Stimulated activated CD4-positive, alpha-beta T cell treated with anti-CD3 and anti-CD28 coated beads, Interleukin-1b, Interleukin-23, amount 100 ng/mL, for 1 hour (primary cell): ENCODE data around the gene ACOX3.
"Not testable (repeated sequence)": the region's sequence is repeated elsewhere in the genome, so short reads cannot be mapped to it uniquely, and the experiment has no call there.

Experiments
- DNase-seq, 2 donors: peaks; one replicate each; pipeline ENCODE4 v3.0.0-alpha.2; 2020; ENCODE audit warnings: low read depth in 2 of 2

ACOX3 gene

DNA sequence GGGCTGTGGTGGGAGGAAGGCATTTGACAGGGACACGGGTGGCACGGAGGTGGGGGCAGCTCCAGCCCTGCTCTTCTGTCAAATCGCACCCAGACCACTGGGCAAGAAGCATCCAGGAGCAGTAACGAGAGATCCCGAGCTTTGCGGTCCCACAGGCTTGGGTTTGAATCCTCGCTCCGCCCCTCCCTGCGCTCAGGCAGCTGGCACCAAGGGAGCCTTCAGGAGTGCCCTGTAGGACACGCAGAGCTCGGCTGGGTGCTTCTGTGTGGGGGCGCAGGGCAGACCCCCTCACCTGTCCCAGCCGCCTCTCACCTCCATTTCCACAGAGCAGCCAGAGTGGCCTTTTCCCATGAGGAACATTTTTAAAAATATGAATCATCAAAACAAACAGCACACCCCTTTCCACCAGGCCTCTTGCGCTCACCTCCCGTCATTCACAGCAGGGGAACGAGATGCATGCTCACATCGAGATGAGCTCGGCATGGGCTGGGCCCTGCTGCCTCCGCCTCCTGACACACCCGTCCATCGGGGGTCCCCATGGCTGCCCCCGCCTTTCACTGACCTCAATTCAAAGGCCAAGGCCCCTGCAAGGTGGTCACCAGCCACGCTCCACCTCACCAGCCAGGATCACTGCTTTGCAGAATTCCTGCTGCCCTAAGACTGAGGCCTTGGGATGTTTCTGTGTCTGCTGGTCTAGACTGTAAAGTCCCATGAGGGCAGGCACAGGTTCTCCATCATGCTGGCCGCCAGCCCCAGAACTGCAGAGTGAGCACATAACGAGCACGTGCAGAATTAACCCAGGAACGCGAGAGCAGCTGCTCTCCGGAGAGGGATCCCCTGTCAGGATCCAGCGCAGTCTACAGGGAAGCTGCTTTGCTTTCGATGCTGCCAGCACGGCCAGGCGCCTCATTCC is 52.7 kb downstream of the ACOX3 start:
- no peak for DNase-seq

DNA sequence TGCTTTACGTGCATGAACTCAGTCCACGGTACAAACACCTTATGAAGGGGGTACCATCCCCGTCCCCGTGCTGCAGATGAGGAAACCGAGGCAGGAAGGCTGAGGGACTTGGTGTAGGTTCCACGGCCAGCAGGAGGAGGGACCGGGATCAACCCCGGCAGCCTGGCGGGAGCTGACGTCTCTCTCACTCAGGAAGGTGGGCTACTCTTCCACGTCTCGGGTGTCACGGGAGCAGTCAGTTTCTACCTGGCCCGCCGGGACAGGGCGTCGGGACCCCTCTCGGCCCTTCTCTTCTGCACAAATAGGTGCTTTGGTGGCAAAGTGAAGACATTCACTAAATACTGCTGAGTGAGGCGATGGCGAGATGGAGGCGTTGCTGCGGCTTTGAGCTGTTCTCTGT is 53.3 kb downstream of the ACOX3 start:
- no peak for DNase-seq

DNA sequence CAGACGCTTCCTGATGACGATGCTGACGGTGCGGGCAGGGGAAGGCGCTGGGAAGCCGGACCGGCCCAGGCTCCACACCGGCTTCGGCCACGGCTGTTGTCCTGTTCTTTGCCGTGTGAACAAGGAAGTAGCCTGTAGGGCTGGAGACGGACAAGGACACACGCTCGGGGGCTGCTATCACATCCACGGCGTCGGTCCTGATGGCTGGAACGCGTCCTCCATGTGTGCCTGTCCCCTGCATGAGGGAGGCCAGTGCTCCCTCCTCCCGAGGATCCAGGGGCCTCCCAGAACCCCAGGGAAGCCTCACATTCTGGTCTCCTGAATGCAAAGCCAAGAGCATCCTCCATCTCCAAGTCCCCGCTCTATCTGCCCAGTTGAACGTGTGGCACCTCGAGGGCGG is 53.8 kb downstream of the ACOX3 start:
- no peak for DNase-seq

DNA sequence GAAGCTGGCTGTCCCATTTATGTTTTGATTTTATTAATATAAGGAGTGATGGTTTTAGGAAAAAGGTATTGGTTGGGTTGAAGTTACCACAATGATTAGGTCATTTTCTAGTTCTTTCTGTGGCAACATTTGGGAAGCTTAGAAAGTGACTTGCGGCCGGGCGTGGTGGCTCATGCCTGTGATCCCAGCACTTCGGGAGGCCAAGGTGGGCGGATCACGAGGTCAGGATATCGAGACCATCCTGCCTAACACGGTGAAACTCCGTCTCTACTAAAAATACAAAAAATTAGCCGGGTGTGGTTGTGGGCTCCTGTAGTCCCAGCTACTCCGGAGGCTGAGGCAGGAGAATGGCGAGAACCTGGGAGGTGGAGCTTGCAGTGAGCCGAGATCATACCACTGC is 54.4 kb downstream of the ACOX3 start:
- not testable (repeated sequence) for DNase-seq

DNA sequence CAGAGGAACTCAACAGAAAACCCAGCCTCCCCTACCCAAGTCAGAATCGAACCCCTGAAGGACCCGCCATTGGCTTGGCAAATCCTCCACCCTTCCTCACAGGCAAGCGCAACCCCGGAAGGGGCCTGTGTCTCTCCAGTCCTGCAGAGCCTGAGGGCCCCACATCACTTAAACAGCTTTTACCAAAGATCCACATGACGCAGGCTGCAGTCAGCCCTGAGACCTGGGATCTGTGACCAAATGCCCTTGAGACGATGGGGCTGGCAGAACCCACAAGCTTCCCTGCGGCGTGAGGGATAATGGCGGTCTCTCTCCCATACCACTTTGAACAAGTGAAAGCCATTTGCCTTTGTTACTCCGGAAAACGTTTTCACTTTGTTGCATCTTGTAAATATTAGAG is 54.9 kb downstream of the ACOX3 start:
- DNase-seq: no peak

DNA sequence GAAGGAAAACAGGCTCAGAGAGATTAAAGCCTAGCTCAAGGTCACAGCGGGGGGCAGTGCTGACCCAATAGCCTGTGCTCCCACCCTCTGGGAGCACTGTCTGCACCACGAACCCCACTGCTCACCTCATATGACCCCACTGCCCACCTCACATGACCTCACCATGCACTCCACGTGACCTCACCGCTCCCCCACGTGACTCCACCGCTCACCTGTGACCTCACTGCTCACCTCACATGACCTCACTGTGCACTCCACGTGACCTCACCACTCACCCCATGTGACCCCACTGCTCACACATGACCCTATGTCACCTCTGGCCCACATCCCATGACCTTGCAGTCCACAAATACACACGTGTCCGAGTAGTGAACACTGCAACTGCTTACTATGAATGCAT is 55.4 kb downstream of the ACOX3 start:
- DNase-seq: no peak

DNA sequence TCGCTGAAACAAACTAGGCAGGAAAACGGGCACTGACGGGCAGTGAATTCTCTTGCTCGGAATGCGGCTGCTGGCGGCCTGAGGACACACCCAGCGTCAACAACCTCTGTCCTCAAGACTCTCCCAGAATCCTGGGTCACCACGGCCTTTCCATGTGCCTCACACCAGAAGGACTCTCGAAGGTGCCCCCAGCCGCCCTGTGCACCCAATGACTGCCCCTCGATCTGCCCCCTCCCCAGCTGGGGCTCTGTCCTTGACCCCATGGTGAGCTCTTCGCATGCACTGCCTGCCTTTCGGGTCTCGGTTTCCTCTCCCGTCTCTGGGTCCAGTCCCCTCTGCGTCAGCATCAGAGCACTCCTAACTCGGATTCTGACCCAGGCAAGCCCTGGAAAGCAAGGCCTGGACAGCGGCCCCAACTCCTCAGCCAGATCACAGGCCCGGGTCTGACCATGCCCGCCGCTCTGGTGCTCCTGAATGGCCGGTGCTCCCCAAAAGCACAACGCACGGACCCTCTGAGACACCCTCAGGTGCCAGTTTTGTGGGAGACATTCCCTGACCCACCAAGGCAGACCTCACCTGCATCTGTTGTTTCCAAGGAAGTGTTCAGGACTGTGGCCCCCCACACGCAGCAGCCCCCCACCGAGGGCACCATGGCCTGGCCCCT is 56.0 kb downstream of the ACOX3 start:
- no peak for DNase-seq

DNA sequence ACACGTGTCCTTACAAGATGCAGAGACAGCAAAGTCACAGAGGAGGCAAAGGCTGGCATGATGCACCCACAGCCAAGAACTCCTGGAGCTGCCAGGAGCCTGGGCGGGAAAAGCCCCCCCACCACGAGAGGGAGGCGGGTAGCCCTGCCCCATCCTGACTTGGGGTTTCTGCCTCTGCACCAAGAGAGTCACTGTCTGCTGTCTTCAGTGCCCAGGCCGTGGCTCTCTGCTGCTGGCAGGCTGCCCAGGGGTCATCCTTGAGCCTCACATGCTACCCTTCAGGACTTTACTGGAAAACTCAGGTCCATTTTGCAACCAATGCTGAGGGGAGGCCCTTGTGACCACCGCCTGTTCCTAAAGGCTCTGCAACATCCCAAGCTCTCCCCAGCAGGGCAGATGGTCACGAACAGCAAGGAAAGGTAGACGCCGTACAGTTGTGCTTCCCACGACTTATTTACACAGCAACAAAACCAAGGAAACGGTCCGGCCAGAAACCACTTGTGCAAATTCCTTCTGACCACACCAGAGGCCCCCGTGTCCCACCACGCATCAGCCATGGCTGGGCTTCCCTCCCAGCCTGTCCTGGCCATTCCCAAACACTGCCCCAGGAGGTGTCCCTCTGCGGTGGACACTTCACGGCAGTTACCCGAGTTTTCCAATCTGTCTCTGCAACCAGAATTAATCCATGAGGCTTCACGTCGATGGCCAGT is 56.9 kb downstream of the ACOX3 start:
- DNase-seq: no peak

DNA sequence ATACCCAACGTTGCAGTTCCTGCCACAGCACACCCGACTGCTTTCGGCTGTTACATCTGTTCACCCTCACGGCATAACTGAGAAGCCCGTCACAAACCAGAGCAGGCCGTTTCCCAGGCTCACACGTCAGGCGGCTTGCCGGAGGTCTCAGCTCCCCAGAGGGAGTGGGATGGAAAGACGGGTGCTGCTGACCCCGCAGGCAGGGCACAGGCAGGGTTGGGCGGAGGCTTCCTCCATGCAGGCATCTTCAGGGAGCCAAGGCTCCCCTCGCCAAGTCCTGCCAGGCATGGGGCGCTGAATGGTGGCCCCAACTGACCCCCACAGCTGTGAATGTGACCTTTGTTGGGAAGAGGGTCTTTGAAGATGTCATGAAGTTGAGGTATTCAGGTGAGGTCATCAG is 57.5 kb downstream of the ACOX3 start:
- no peak for DNase-seq

DNA sequence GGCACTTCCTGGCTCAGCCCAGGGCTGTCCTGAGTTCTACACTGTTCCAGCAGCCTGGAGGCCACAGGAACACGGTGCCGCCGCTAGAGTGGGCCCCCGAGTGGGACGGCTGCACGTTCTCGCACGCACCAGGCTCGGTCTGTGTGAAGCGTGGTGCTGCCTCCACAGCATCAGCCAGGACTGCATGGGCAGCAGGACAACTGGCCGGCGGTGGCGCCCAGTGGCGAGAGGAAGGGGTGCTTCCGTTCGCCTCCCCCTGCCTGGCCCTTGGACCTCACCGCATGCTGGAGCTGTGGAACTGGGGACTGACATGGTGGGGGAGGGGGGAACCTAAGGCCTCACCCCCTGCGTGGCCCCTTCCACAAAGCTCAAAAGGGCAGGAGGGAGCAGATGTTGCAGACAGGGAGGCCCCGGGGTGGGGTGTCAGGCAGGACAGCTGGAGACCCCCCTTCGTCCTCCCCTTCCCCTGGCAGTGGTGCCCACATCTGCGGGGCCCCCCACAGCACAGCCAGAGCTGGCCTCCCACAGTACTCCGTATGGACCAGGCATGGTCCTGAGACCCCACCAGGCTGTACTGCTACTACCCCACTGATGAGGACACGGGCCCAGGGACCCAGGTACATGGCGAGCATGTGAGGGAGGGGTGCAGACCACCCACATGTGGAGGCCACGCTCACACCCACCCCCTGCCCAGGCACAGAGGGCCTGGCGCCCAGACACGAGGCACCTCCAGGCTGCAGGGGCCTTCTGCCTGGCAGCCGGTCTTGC is 58.5 kb downstream of the ACOX3 start:
- no peak for DNase-seq

DNA sequence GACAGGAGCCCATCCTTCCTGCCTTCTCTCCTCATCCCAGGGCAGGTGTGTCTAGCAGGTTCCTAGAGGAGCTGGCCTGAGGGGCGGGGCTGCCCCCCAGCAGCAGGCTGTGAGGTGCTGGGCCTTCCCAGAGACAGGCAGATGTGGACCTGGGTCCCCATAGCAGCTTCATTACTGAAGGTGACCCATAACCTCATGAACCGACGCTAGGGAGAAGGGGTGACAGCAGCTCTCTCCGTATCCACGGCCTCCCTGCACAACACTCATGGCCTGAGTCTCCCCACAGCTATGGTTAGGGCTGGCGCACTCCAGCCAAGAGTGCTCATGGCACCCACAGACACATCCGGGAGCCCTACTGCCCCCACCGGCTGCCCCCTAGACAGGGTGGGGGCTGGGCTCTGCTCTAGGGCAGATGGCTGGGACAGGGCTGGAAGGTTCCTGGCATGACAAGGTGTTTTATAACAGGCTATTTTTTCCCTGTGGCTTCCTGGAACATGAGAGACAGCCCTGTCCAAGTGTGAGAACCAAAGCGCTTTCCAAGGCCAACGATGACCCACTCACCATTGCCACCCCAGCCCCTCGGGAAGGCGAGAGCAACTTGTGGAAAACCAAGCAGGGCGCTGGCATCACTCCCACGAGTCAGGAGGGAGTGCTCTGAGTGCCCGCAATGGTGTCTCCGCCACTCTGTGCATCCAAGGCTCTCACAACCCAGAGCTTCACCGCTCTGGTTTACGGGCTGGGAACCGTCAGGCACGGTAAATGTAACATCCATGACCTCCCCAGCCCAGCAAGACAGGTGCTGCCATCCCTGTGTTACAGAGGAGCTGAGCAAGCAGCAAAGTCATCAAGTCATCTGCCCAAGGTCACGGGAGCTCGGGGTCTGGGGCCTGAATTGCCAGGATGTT is 59.8 kb downstream of the ACOX3 start:
- DNase-seq: no peak

DNA sequence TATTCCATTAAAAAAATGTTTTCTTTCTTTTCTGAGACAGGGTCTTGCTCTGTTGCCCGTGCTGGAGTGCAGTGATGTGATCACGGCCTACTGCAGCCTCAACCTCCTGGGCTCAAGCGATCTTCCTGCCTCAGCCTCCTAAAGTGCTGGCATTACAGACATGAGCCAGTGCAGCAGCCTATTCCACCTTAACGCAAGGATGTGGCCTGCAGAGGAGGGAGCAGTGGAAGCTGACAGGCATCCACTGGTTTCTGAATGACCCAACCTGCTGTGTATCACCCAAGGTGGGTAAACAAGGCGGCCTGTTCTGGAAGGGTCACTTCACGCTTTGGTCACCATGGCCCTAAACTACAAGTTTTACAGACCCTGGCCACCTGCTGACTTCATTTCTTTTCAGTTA is 60.8 kb downstream of the ACOX3 start:
- DNase-seq: no peak

DNA sequence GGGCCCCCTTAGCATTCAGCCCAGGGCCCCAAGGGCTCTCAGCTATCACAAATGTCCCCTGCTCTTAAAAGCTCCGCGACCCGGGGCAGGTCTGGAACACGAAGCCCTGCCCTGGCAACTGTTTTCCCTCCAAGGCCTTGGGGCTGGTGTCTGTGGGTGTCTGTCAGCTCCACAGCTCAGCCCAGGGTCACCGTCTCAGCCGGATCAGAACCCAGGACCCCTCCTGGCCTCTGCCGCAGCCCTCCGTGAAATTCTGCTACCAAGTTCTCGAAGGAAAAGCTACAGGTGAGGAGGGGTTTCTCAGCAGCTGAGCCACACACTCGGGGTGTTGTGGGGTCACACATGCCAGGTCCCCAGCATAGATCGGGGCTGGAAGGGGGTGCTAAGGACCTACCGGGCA is 61.2 kb downstream of the ACOX3 start:
- no peak for DNase-seq

DNA sequence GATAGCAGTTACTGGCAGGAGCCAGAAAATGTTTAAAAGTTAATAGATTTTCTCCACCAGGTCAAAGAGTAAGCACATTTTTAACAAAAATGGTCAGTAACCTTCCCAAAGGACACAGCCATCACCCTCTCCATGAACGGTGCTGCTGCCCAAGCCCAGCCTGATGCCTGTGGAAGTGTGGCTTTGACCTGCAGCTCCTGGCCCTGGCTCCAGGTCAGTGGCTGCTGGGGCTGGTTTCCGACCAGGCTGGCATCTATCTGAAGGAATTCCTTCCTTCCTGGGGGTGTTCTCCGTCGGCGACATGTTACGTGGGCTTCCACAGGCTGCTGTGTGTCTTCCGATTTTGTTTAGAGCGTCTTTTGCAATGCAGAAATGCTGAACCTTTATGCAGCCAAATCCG is 61.7 kb downstream of the ACOX3 start:
- no peak for DNase-seq

DNA sequence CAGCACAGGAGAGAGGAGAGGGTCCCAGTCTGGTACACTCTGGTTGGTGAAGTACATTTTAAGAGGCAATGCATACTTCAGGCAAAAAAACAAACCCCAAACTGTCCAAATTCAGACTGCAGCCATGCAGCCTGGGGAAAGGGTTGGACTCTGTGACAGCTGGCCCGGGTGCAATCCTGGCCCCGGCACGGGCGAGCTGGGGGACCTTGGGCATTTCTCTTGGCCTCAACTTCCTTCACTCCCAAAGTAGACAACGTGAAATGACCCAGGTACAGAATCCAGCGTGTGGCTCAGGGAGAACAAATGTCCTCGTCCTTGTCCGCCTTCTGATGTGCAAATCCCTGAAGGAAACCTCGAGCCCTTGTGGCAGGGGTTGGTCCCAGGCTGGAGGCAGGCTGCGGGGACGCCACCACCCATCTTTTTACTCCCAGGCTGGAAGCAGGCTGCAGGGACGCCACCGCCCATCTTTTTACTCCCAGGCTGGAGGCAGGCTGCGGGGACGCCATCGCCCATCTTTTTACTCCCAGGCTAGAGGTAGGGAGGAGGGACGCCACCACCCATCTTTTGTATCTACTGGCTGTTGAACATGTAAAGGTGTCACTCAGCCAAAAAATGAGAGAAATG is 62.3 kb downstream of the ACOX3 start:
- DNase-seq: no peak

DNA sequence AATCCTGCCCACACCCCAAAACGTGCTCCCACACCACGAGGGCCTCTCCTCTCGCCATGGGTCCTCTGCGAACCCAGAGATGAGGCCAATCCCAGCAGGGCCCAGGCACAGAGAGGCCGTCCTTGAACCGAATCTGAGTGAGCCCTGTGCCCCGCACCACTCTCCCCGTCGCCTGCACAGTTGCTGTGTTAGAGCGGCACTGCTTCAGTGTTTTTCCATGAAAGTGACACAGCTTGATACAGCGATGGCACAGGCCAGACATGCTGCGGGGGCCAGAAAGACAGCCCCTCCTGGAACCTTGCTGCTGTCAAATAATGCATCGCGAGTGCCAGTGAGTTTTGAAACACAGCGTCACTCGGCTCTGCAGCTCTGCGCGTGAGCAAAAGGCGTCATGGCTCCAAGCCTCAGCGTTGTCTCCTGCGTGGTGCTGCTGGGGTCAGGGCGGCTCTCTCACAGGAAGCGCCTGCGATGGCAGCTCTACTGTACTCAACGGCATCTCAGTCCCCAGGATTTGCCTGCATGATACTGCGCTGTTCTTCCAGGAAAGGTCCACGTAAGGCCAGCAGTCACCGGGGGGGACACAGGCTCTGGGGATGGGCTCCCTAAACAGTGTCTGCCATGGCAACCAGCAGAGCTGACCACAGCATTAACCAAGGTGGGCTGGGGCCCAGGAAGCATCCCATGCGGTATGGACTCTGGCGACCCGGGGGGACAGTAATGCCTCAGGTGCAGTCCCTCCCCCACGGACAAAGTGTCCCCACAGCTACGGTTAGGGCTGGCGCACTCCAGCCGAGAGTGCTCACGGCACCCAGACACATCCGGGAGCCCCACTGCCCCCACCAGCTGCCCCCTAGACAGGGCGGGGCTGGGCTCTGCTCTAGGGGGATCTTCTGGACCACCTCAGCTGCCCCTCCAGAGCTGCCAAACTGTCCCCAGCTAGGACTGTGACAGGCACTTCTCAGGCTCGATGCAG is 63.1 kb downstream of the ACOX3 start:
- DNase-seq: no peak

DNA sequence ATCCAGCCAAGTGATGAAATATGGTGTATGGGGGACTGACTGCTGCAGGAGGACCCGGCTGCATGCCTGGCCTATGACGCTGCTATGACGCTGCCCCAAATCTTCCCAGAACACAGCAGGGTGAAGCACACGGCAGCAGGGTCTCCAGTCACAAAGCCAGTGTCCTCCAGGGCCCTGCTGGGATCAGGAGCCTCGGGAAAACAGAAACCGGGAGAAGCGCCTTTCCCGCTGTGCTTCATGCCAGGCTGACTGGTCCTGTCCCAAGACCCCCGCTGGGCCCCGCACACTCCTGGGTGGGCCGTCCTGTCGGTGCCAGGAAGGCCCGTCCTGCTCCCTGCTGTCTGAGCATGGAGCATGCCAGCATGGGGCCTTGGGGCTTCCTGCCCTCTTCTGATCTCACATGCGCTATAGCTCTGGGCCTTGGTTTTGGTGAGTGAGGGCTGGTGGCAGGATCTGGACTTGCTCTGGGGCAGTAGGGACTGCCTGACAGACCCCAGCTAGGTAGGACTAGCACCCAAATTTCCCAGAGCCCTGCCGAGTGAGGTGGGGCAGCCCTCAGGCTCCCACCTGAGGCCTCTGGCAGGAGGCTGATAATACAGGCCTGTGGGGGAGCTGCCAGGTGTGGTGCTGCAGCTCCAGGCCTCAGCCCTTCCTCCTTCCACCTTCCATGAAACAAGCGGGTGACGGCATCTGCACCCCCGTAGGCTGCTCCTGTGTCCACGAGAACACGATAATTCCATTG is 64.0 kb downstream of the ACOX3 start:
- DNase-seq: no peak

DNA sequence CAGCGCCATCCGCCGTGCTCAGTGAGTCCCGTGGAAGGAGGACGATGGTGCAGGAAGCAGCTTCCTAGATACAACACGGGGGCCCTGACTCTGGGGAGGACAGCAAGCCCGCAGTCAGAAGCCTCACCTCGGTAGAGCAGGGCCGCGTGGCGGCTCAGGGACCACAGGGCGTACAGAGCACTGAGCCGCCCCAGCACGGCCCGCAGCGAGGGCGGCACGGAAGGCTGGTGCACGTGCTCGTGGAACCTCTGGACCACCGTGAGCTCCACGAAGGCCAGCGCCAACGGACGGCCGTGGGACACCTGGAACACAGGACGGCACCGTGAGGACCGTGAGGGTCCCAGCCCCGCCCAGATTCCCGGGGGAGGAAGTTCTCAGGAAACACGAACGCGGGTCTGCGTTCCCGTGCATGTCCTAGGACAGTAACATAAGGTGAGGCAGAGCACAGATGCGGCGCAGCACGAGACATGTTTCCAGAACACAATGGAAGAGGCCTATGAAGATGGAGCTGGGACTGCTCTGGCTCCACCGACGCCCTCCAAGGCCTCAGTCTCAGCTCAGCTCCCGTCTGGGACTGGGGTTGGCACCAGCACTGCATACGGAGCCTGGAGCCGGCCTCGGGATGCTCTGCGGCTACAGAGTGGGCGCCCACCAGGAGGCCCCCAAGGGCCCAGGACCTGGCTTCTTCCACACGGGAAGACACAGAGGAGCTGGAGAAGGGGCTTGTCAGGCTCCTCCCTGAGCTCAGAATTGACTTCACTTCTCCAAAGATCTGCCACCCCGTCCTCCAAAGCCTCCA is 65.5 kb downstream of the ACOX3 start:
- DNase-seq: no peak
